WERI-Rb-1 (cell line): Measurements from ENCODE around the gene TOR1B.

Experiments used
- DNase-seq: peaks from one replicate; pipeline ENCODE4 v3.0.0-alpha.2; 2020
- H3K27ac ChIP-seq: fragments of 250-450 bp; sonication (Bioruptor Pico); 2 replicates; pipeline ENCODE4 v1.5.1; 2020; ENCODE audit warnings: mild to moderate bottlenecking, moderate library complexity
- H3K27me3 ChIP-seq: fragments of 250-450 bp; sonication (Bioruptor Pico); 2 replicates; pipeline ENCODE4 v1.5.1; 2021; ENCODE audit warnings: mild to moderate bottlenecking, low read depth, moderate library complexity; ENCODE audit not compliant: insufficient read depth, severe bottlenecking
- H3K36me3 ChIP-seq: fragments of 250-450 bp; sonication (Bioruptor Pico); 2 replicates; pipeline ENCODE4 v1.5.1; 2020; ENCODE audit warnings: mild to moderate bottlenecking, moderate library complexity
- H3K4me3 ChIP-seq: 2 replicates; pipeline ENCODE4 v1.5.1; 2011; ENCODE audit warnings: low read depth, mild to moderate bottlenecking, control low read depth, low read length
- H3K9me3 ChIP-seq: fragments of 250-450 bp; sonication (Bioruptor Pico); 2 replicates; pipeline ENCODE4 v1.5.1; 2021; ENCODE audit warnings: mild to moderate bottlenecking, moderate library complexity; ENCODE audit not compliant: severe bottlenecking
- CTCF ChIP-seq: IDR thresholded peaks from 2 replicates; pipeline ENCODE4 v1.5.1; 2011; ENCODE audit warnings: low read depth, mild to moderate bottlenecking, control low read depth, inconsistent platforms, low read length

TOR1B gene

GRCh38 chr9:129803676-129804060, 684 bp downstream of the TOR1B start:
- DNase-seq, result peak; percentile 24
- H3K27ac ChIP-seq, result no peak overlapping the region
- H3K27me3 ChIP-seq, result no peaks in the 10 kb centered on the region
- H3K36me3 ChIP-seq, result peaks cover 28% of the 10 kb centered on the region
- TF ChIP-seq CTCF, result no peak
- H3K9me3 ChIP-seq, result no peaks in the 10 kb centered on the region
- H3K4me3 ChIP-seq, result peak overlapping the region; percentile 80

GRCh38 chr9:129806061-129806460, 3.1 kb downstream of the TOR1B start:
- DNase-seq, result no peak
- H3K4me3 ChIP-seq, result no peak overlapping the region
- no peaks in the 10 kb centered on the region for H3K9me3 ChIP-seq
- TF ChIP-seq CTCF, result no peak
- peaks cover 50% of the 10 kb centered on the region for H3K36me3 ChIP-seq
- no peaks in the 10 kb centered on the region for H3K27me3 ChIP-seq
- no peak overlapping the region for H3K27ac ChIP-seq

GRCh38 chr9:129809346-129809745, 6.4 kb downstream of the TOR1B start:
- DNase-seq, result no peak
- Histone ChIP-seq H3K9me3 (no peaks in the 10 kb centered on the region), H3K36me3 (peaks cover 59% of the 10 kb centered on the region), H3K27me3 (no peaks in the 10 kb centered on the region), H3K4me3 (no peak overlapping the region), H3K27ac (no peak overlapping the region)
- no peak for TF ChIP-seq CTCF

GRCh38 chr9:129810116-129810515, 7.1 kb downstream of the TOR1B start:
- no peaks in the 10 kb centered on the region for H3K9me3 ChIP-seq
- TF ChIP-seq CTCF, result no peak
- H3K27ac ChIP-seq, result no peak overlapping the region
- DNase-seq, result no peak
- no peak overlapping the region for H3K4me3 ChIP-seq
- H3K27me3 ChIP-seq, result no peaks in the 10 kb centered on the region
- H3K36me3 ChIP-seq, result peaks cover 63% of the 10 kb centered on the region

- no peak for TF ChIP-seq CTCF
- peaks cover 62% of the 10 kb centered on the region for H3K36me3 ChIP-seq
- no peak overlapping the region for H3K4me3 ChIP-seq
- no peak for DNase-seq
- H3K27me3 ChIP-seq, result no peaks in the 10 kb centered on the region
- H3K27ac ChIP-seq, result no peak overlapping the region
- H3K9me3 ChIP-seq, result no peaks in the 10 kb centered on the region
These were observed 7.8 kb downstream of the TOR1B start for GRCh38 chr9:129810788-129811187.

- Histone ChIP-seq H3K27me3 (no peaks in the 10 kb centered on the region), H3K27ac (no peak overlapping the region), H3K4me3 (no peak overlapping the region), H3K36me3 (peaks cover 64% of the 10 kb centered on the region), H3K9me3 (no peaks in the 10 kb centered on the region)
- no peak for TF ChIP-seq CTCF
- peak; percentile 44 for DNase-seq
These were observed 9.0 kb downstream of the TOR1B start for GRCh38 chr9:129811967-129812363.
